GM23248 (cell line): ENCODE data around the gene SCAPER.

Experiments
- EZH2 ChIP-seq: fragments of 200-600 bp; sonication (generic); IDR thresholded peaks from 2 replicates; pipeline ENCODE4 v1.6.1; 2018; ENCODE audit warnings: antibody characterized with exemption, mild to moderate bottlenecking; ENCODE audit not compliant: insufficient read depth, poor library complexity, severe bottlenecking
- EZH2phosphoT487 ChIP-seq: fragments of 200-600 bp; sonication (generic); IDR thresholded peaks from 2 replicates; pipeline ENCODE4 v1.6.1; 2018; ENCODE audit warnings: antibody characterized with exemption, moderate library complexity, mild to moderate bottlenecking, low read depth; ENCODE audit not compliant: insufficient read depth

- no peak for TF ChIP-seq EZH2
- no peak for TF ChIP-seq EZH2phosphoT487
Measured at GRCh38 chr15:76320012-76320411, 585.1 kb downstream of the SCAPER start.
